ENCODE measurements around the gene TSR2. TPM values are rescaled to one million over a fixed set of nuclear protein-coding genes. Genes with fewer than 3 reads are reported as not detected.

TSR2 gene, protein sequence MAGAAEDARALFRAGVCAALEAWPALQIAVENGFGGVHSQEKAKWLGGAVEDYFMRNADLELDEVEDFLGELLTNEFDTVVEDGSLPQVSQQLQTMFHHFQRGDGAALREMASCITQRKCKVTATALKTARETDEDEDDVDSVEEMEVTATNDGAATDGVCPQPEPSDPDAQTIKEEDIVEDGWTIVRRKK
- 32.0 TPM for total RNA-seq (ENCODE audit: unreplicated experiment)
- long read RNA-seq, transcript TSR2-201 (5 exons, 1,534 nt), result major isoform, 33 of 36 reads
- long read RNA-seq, partial matches to known transcripts, result 1 of 36 reads
- long read RNA-seq, other reads (novel, unspliced or antisense), result 2 of 36 reads

DNA sequence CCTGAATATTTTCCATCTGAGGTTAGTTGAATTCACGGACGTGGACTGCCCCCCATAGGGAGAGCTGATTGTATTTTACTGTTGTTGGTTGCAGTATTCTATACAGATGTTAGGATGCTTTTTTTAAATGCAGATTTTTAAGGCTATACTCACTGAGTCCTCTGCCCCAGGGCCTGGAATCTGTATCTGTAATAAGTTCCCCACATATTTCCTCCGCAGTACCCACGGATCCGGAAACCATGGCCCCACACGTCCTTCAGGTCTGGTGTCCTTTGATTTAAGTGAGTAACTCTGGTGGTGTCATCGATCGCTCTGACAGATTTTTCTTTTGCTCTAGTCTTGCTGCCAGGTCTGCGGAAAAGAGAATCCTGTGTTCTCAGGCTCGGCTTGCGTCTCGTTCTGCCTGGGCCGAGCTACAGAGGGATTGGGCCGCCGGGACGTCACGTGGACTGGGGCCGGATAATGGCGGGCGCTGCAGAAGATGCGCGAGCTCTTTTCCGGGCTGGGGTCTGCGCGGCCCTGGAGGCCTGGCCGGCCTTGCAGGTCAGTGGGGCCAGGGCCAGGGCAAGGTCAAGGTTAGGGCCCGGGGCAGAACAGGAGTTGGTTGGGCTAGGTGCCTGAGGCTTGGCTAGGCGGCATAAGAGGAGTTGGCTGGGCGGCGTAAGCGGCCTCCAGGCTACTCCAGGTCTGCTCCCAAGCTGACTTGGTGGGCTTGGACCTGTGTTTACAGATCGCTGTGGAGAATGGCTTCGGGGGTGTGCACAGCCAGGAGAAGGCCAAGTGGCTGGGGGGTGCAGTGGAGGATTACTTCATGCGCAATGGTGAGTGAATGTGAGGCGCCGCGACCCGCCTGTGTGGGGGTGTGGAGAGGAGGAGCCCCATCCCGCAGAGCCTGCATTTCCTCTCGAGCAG lies at the start of gene TSR2:
TSR2 (plus strand) TSS at position 445 of the 912 bp plus-strand sequence; CDS start at position 463, 18 bp downstream.
- H3K4me1 Mint-ChIP-seq (ENCODE audit: low read depth, unreplicated experiment), result no peaks in the 10 kb centered on the region
- H3K9me3 Mint-ChIP-seq (ENCODE audit: unreplicated experiment), result no peaks in the 10 kb centered on the region
- peak within 1 kb of the TSS; percentile 90 for H3K4me3 Mint-ChIP-seq (ENCODE audit: unreplicated experiment)
- DNase-seq, result peak; percentile 82
- H3K27ac Mint-ChIP-seq (ENCODE audit: unreplicated experiment), result peak within 1 kb of the TSS; percentile 52
- no peaks in the 10 kb centered on the region for H3K36me3 Mint-ChIP-seq (ENCODE audit: unreplicated experiment)
- H3K27me3 Mint-ChIP-seq (ENCODE audit: unreplicated experiment), result no peaks in the 10 kb centered on the region
- TF ChIP-seq CTCF (IDR thresholded peaks at IDR 0.05; ENCODE audit: partially characterized antibody, unreplicated experiment), result no peak

- no peaks in the 10 kb centered on the region for H3K36me3 Mint-ChIP-seq (ENCODE audit: unreplicated experiment)
- DNase-seq, result no peak
- H3K4me3 Mint-ChIP-seq (ENCODE audit: unreplicated experiment), result no peak overlapping the region
- H3K27ac Mint-ChIP-seq (ENCODE audit: unreplicated experiment), result no peak overlapping the region
- no peaks in the 10 kb centered on the region for H3K9me3 Mint-ChIP-seq (ENCODE audit: unreplicated experiment)
- no peaks in the 10 kb centered on the region for H3K4me1 Mint-ChIP-seq (ENCODE audit: low read depth, unreplicated experiment)
- no peak for TF ChIP-seq CTCF (IDR thresholded peaks at IDR 0.05; ENCODE audit: partially characterized antibody, unreplicated experiment)
- no peaks in the 10 kb centered on the region for H3K27me3 Mint-ChIP-seq (ENCODE audit: unreplicated experiment)
Measured at GRCh38 chrX:54397113-54397512, 43.1 kb upstream of the TSR2 start.

GRCh38 chrX:54407266-54407665 lies 32.9 kb upstream of the TSR2 start:
- DNase-seq, result no peak
- no peak for TF ChIP-seq CTCF (IDR thresholded peaks at IDR 0.05; ENCODE audit: partially characterized antibody, unreplicated experiment)
- H3K4me1 Mint-ChIP-seq (ENCODE audit: low read depth, unreplicated experiment), result no peaks in the 10 kb centered on the region
- no peak overlapping the region for H3K4me3 Mint-ChIP-seq (ENCODE audit: unreplicated experiment)
- no peaks in the 10 kb centered on the region for H3K36me3 Mint-ChIP-seq (ENCODE audit: unreplicated experiment)
- H3K9me3 Mint-ChIP-seq (ENCODE audit: unreplicated experiment), result no peaks in the 10 kb centered on the region
- no peak overlapping the region for H3K27ac Mint-ChIP-seq (ENCODE audit: unreplicated experiment)
- no peaks in the 10 kb centered on the region for H3K27me3 Mint-ChIP-seq (ENCODE audit: unreplicated experiment)

DNA sequence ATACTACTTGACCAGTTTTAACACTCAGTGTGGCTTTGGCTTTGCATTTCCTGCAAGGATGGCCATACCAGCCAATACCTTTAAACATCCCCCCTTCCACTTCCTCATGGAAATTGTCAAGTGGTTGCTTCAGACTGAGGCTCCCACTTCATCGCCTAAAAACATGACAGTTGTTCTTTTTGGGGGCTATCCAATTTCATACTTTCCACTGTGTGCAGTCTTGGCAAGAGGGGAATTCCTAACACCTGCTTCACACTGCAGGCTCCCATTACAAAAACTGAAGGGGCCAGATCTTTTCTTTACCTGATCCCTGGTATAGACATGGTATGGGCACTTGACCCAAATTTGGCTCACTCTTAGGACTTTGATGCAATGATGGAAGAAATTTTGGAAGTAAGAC lies 28.5 kb upstream of the TSR2 start:
- Mint-ChIP-seq H3K9me3 (ENCODE audit: unreplicated experiment) (no peaks in the 10 kb centered on the region), H3K27ac (ENCODE audit: unreplicated experiment) (no peak overlapping the region), H3K4me3 (ENCODE audit: unreplicated experiment) (no peak overlapping the region), H3K4me1 (ENCODE audit: low read depth, unreplicated experiment) (peaks cover 2% of the 10 kb centered on the region), H3K27me3 (ENCODE audit: unreplicated experiment) (peaks cover 2% of the 10 kb centered on the region), H3K36me3 (ENCODE audit: unreplicated experiment) (no peaks in the 10 kb centered on the region)
- TF ChIP-seq CTCF (IDR thresholded peaks at IDR 0.05; ENCODE audit: partially characterized antibody, unreplicated experiment), result no peak
- DNase-seq, result no peak

All from glutamatergic neuron (in vitro differentiated cells).